Measurements from ENCODE around the gene ZNF793.

Gene ZNF793

DNA sequence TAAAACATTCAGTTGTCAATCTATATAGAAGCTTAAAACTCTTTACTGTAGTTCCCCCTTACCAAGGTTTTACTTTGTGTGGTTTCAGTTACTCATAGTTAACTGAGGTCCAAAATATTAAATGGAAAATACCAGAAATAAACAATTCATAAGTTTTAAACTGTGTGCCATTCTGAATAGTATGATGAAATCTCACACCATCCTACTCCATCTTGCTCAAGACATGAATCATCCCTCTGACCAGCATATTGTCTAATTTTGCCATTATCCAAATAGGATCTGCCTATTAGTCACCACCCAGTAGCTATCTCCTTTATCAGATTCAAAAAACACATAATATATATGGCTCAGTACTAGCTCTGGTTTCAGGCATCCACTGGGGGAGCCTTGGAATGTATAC, 65.5 kb downstream of the ZNF793 start:
- FAIRE-seq: no peak

GRCh38 chr19:37583340-37583739, 76.6 kb downstream of the ZNF793 start:
- FAIRE-seq: no peak
